OCI-LY3 (cell line): ENCODE results near the gene AQP10.

Experiments used
- H2AFZ ChIP-seq: fragments of 200-600, 300-600 bp; shearing (Covaris generic); 2 replicates; pipeline ENCODE4 v1.6.0; 2014; ENCODE audit warnings: antibody characterized with exemption, low read depth, low read length
- H3K27ac ChIP-seq: fragments of 200-600, 300-600 bp; sonication (generic); 2 replicates; pipeline ENCODE4 v1.5.1; 2014; ENCODE audit warnings: mild to moderate bottlenecking, low read length, moderate library complexity, mixed read lengths
- H3K27me3 ChIP-seq: fragments of 200-600, 300-600 bp; sonication (generic); 2 replicates; pipeline ENCODE4 v1.6.1; 2014; ENCODE audit warnings: low read depth, low read length, mixed read lengths
- H3K36me3 ChIP-seq: fragments of 200-600, 300-600 bp; sonication (generic); replicated peaks from 2 replicates; pipeline ENCODE3; 2014; ENCODE audit warnings: low read depth, low read length, mixed read lengths
- H3K4me1 ChIP-seq: fragments of 300-600, 200-600 bp; sonication (generic); 2 replicates; pipeline ENCODE4 v1.6.1; 2014; ENCODE audit warnings: low read length, mixed read lengths
- H3K4me2 ChIP-seq: fragments of 200-600, 300-600 bp; sonication (generic); 2 replicates; pipeline ENCODE4 v1.6.1; 2014; ENCODE audit warnings: low read length, mixed read lengths
- H3K4me3 ChIP-seq: fragments of 300-600, 200-600 bp; sonication (generic); 2 replicates; pipeline ENCODE4 v1.5.1; 2014; ENCODE audit warnings: antibody characterized with exemption, mild to moderate bottlenecking, low read length, moderate library complexity
- H3K79me2 ChIP-seq: fragments of 300-600, 200-600 bp; shearing (Covaris generic); 2 replicates; pipeline ENCODE4 v1.6.1; 2014; ENCODE audit warnings: mild to moderate bottlenecking, low read length, mixed read lengths
- H3K9ac ChIP-seq: fragments of 300-600, 200-600 bp; shearing (Covaris generic); 2 replicates; pipeline ENCODE4 v1.6.0; 2014; ENCODE audit warnings: mild to moderate bottlenecking, low read length, moderate library complexity
- H3K9me3 ChIP-seq: fragments of 200-600, 300-600 bp; shearing (Covaris generic); 2 replicates; pipeline ENCODE4 v1.6.1; 2014; ENCODE audit warnings: low read length, mixed read lengths; ENCODE audit not compliant: insufficient read depth
- H4K20me1 ChIP-seq: fragments of 200-600, 300-600 bp; sonication (generic); 2 replicates; pipeline ENCODE4 v1.6.1; 2016; ENCODE audit warnings: low read length, mixed read lengths; ENCODE audit not compliant: insufficient read depth
- EZH2phosphoT487 ChIP-seq: fragments of 200-600 bp; shearing (Covaris generic); IDR thresholded peaks from 2 replicates; pipeline ENCODE4 v1.6.1; 2018; ENCODE audit warnings: antibody characterized with exemption, mixed run types, low read depth
- TF ChIP-seq, protein P1 (sequence below): fragments of 200-600, 300-600 bp; sonication (generic); IDR thresholded peaks from 2 replicates; pipeline ENCODE4 v1.5.1; 2014; ENCODE audit warnings: antibody characterized with exemption, low read length, low read depth

AQP10 gene

GRCh38 chr1:154352581-154353459, 31.9 kb downstream of the AQP10 start:
- Histone ChIP-seq H3K9me3 (no peaks in the 10 kb centered on the region), H3K9ac (peak overlapping the region; percentile 64), H3K4me2 (peak overlapping the region; percentile 91), H3K79me2 (no peaks in the 10 kb centered on the region), H3K27ac (peak overlapping the region; percentile 30; the same call in 1 of the 2 replicates), H3K4me3 (peak overlapping the region; percentile 80), H2AFZ (peak overlapping the region; percentile 81), H3K36me3 (peaks cover 3% of the 10 kb centered on the region), H3K4me1 (peaks cover 19% of the 10 kb centered on the region), H4K20me1 (no peaks in the 10 kb centered on the region), H3K27me3 (no peaks in the 10 kb centered on the region)
- TF ChIP-seq EZH2phosphoT487 = no peak
- TF ChIP-seq, protein P1, sequence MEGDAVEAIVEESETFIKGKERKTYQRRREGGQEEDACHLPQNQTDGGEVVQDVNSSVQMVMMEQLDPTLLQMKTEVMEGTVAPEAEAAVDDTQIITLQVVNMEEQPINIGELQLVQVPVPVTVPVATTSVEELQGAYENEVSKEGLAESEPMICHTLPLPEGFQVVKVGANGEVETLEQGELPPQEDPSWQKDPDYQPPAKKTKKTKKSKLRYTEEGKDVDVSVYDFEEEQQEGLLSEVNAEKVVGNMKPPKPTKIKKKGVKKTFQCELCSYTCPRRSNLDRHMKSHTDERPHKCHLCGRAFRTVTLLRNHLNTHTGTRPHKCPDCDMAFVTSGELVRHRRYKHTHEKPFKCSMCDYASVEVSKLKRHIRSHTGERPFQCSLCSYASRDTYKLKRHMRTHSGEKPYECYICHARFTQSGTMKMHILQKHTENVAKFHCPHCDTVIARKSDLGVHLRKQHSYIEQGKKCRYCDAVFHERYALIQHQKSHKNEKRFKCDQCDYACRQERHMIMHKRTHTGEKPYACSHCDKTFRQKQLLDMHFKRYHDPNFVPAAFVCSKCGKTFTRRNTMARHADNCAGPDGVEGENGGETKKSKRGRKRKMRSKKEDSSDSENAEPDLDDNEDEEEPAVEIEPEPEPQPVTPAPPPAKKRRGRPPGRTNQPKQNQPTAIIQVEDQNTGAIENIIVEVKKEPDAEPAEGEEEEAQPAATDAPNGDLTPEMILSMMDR = peak; percentile 24

DNA sequence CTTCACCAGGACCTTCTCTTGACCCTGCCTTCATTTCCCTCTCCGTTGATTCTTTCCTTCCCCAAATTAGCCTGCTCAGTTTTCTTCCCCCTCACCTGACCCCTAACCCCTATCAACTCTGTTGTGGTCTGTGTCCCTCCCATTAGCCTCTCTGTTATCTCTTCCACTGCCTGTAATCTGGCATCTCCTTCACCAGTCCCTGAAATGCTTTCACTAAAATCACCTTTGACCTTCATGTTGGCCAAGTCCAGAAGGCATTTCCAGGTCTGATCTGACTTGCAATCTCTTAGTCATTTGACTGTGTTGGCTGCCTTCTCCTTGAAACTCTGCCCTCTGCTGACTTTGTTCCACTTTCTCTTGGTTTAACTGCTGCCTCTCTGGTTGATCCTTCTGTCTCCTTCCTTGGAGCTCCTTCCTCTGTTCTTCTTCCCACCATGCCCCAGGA, 32.6 kb downstream of the AQP10 start:
- H3K79me2 ChIP-seq = no peaks in the 10 kb centered on the region
- H3K9me3 ChIP-seq = no peaks in the 10 kb centered on the region
- peak overlapping the region; percentile 64 for H3K9ac ChIP-seq
- H3K4me1 ChIP-seq = peaks cover 19% of the 10 kb centered on the region
- TF ChIP-seq, protein P1 = peak; percentile 54
- no peak for TF ChIP-seq EZH2phosphoT487
- H3K27ac ChIP-seq = peak overlapping the region; percentile 30
- peak overlapping the region; percentile 81 for H2AFZ ChIP-seq
- no peaks in the 10 kb centered on the region for H4K20me1 ChIP-seq
- H3K4me3 ChIP-seq = peak overlapping the region; percentile 80
- peak overlapping the region; percentile 91 for H3K4me2 ChIP-seq
- H3K36me3 ChIP-seq = peaks cover 3% of the 10 kb centered on the region
- H3K27me3 ChIP-seq = no peaks in the 10 kb centered on the region

- Histone ChIP-seq H3K4me3 (no peak overlapping the region), H3K27ac (no peak overlapping the region), H4K20me1 (no peaks in the 10 kb centered on the region), H2AFZ (peak overlapping the region; percentile 81; the same call in 1 of the 2 replicates), H3K4me2 (no peak overlapping the region; the same call in 1 of the 2 replicates), H3K9me3 (no peaks in the 10 kb centered on the region), H3K79me2 (no peaks in the 10 kb centered on the region), H3K27me3 (no peaks in the 10 kb centered on the region), H3K36me3 (peaks cover 1% of the 10 kb centered on the region), H3K9ac (no peak overlapping the region), H3K4me1 (peaks cover 19% of the 10 kb centered on the region)
- TF ChIP-seq, protein P1 = no peak
- no peak for TF ChIP-seq EZH2phosphoT487
Observed at GRCh38 chr1:154353966-154354365, 33.1 kb downstream of the AQP10 start.

DNA sequence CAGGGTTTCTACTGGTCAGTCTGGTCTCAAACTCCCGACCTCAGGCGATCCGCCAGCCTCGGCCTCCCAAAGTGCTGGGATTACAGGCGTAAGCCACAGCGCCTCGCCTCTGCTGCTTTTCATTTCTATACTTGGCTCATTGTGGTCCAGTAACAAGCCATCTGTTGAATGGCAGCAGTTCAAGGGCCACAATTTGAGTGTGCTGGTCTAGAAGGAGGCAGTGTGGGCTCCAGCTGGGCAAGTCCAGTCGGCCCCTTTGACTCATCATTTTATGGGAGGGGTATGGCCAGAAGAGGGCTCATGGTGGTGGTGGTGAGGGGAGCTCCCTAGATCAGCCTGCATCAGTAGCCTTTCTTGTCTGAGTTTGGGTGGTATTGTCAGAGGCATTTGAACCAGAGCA, 37.6 kb downstream of the AQP10 start:
- H3K79me2 ChIP-seq = no peaks in the 10 kb centered on the region
- 0 out of 2 replicates have a peak, but pooled peaks cover 3% of the 10 kb centered on the region for H3K27me3 ChIP-seq
- H3K27ac ChIP-seq = no peak overlapping the region
- no peak overlapping the region for H3K4me2 ChIP-seq
- TF ChIP-seq, protein P1 = no peak
- TF ChIP-seq EZH2phosphoT487 = no peak
- peaks cover 4% of the 10 kb centered on the region for H3K4me1 ChIP-seq
- no peaks in the 10 kb centered on the region for H3K36me3 ChIP-seq
- H3K9me3 ChIP-seq = no peaks in the 10 kb centered on the region
- H4K20me1 ChIP-seq = no peaks in the 10 kb centered on the region
- H3K9ac ChIP-seq = no peak overlapping the region
- no peak overlapping the region for H2AFZ ChIP-seq
- no peak overlapping the region for H3K4me3 ChIP-seq
